Suppressor macrophage (primary cell): ENCODE data around the gene COMMD9.

Experiments used
- DNase-seq, 4 experiments: peaks; one replicate each; pipeline ENCODE4 v3.0.0-alpha.2; 2020 to 2022

COMMD9 gene

DNA sequence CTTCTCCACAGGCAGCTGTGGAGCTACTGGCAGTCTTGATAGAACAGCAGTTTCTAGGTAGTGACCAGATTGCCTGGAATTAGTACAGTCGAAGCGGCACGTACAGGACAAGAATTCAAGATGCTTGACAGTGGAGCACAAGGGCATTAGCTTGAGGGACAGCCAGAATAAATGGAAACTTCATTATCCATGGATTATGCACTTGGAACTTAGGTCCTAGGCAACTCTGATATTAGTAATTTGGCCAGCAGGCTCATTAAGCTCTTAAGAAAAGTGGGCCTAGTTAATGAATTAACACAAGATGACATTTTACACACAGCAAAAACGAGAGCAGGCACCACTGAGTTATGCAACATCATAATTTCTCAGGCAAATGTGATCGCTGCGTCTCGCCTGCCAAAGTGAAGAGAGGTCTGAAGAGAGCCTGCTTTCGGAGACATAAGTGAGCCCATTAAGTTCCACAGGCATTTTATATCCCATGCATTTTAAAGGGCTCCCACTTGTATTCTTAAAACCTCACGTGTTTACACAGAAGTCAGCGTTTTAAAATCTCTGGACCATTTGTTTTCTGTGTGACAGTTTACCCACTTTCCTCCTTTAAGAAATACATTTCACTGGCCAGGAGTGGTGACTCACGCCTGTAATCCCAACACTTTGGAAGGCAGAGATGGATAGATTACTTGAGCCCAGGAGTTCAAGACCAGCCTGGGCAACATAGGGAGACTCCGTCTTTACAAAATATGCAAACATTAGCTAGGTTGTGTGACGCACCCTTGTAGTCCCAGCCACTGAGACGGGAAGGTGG, 66.2 kb downstream of the COMMD9 start:
- no peak for DNase-seq
